Measurements from ENCODE around the gene PRLR. TPM values are rescaled to one million over a fixed set of nuclear protein-coding genes. Genes with fewer than 3 reads are reported as not detected.
"Not testable (repeated sequence)": the region's sequence is repeated elsewhere in the genome, so short reads cannot be mapped to it uniquely, and the experiment has no call there.

The PRLR gene
- total RNA-seq, 1 donor from 2014 or later = 0.93 TPM

GRCh38 chr5:35195472-35195852, 34.8 kb downstream of the PRLR start:
- Mint-ChIP-seq H3K9me3 (ENCODE audit: unreplicated experiment) (no peaks in the 10 kb centered on the region), H3K4me1 (ENCODE audit: low read depth, unreplicated experiment) (peaks cover 6% of the 10 kb centered on the region), H3K27me3 (ENCODE audit: low read depth, unreplicated experiment) (peaks cover 25% of the 10 kb centered on the region), H3K36me3 (ENCODE audit: low read depth, unreplicated experiment) (no peaks in the 10 kb centered on the region), H3K4me3 (ENCODE audit: unreplicated experiment) (no peak overlapping the region), H3K27ac (ENCODE audit: unreplicated experiment) (no peak overlapping the region)
- H4K20me1 ChIP-seq (ENCODE audit: insufficient read depth, low read length) = no peaks in the 10 kb centered on the region
- H3K4me1 ChIP-seq (ENCODE audit: insufficient read depth, low read length) = peaks cover 9% of the 10 kb centered on the region
- no peaks in the 10 kb centered on the region for H3K79me2 ChIP-seq (ENCODE audit: insufficient read depth, low read length)
- no peaks in the 10 kb centered on the region for H3K9me3 ChIP-seq (ENCODE audit: insufficient read depth, low read depth, low read length)
- TF ChIP-seq, protein P1, sequence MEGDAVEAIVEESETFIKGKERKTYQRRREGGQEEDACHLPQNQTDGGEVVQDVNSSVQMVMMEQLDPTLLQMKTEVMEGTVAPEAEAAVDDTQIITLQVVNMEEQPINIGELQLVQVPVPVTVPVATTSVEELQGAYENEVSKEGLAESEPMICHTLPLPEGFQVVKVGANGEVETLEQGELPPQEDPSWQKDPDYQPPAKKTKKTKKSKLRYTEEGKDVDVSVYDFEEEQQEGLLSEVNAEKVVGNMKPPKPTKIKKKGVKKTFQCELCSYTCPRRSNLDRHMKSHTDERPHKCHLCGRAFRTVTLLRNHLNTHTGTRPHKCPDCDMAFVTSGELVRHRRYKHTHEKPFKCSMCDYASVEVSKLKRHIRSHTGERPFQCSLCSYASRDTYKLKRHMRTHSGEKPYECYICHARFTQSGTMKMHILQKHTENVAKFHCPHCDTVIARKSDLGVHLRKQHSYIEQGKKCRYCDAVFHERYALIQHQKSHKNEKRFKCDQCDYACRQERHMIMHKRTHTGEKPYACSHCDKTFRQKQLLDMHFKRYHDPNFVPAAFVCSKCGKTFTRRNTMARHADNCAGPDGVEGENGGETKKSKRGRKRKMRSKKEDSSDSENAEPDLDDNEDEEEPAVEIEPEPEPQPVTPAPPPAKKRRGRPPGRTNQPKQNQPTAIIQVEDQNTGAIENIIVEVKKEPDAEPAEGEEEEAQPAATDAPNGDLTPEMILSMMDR (IDR thresholded peaks at IDR 0.05; ENCODE audit: insufficient read depth, low read depth, low read length) = no peak
- TF ChIP-seq EZH2 (IDR thresholded peaks at IDR 0.05; ENCODE audit: insufficient read depth, low read length) = no peak
- H3K27ac ChIP-seq (ENCODE audit: low read depth, low read length) = no peak overlapping the region
- FAIRE-seq = no peak
- no peak overlapping the region for H3K4me3 ChIP-seq (ENCODE audit: insufficient read depth, low read depth, low read length)
- no peak for DNase-seq (ENCODE audit: low read depth)
- no peak overlapping the region for H3K4me2 ChIP-seq (ENCODE audit: low read length)
- peaks cover 32% of the 10 kb centered on the region for H3K27me3 ChIP-seq (ENCODE audit: insufficient read depth, low read length)
- no peak overlapping the region for H2AFZ ChIP-seq (ENCODE audit: low read depth, low read length)
- H3K9ac ChIP-seq (ENCODE audit: low read length) = no peak overlapping the region
- H3K36me3 ChIP-seq (ENCODE audit: insufficient read depth, low read length) = no peaks in the 10 kb centered on the region

- Histone ChIP-seq H3K27ac (ENCODE audit: low read depth, low read length) (no peak overlapping the region), H2AFZ (ENCODE audit: low read depth, low read length) (no peak overlapping the region), H3K9me3 (ENCODE audit: insufficient read depth, low read depth, low read length) (no peaks in the 10 kb centered on the region), H3K4me1 (ENCODE audit: insufficient read depth, low read length) (peaks cover 9% of the 10 kb centered on the region), H3K4me2 (ENCODE audit: low read length) (no peak overlapping the region), H3K9ac (ENCODE audit: low read length) (no peak overlapping the region), H4K20me1 (ENCODE audit: insufficient read depth, low read length) (no peaks in the 10 kb centered on the region), H3K27me3 (ENCODE audit: insufficient read depth, low read length) (peaks cover 32% of the 10 kb centered on the region), H3K36me3 (ENCODE audit: insufficient read depth, low read length) (no peaks in the 10 kb centered on the region), H3K79me2 (ENCODE audit: insufficient read depth, low read length) (no peaks in the 10 kb centered on the region), H3K4me3 (ENCODE audit: insufficient read depth, low read depth, low read length) (no peak overlapping the region)
- FAIRE-seq (no peak), DNase-seq (ENCODE audit: low read depth) (no peak)
- peaks cover 6% of the 10 kb centered on the region for H3K4me1 Mint-ChIP-seq (ENCODE audit: low read depth, unreplicated experiment)
- no peak overlapping the region for H3K27ac Mint-ChIP-seq (ENCODE audit: unreplicated experiment)
- no peaks in the 10 kb centered on the region for H3K9me3 Mint-ChIP-seq (ENCODE audit: unreplicated experiment)
- no peak overlapping the region for H3K4me3 Mint-ChIP-seq (ENCODE audit: unreplicated experiment)
- no peaks in the 10 kb centered on the region for H3K36me3 Mint-ChIP-seq (ENCODE audit: low read depth, unreplicated experiment)
- peaks cover 25% of the 10 kb centered on the region for H3K27me3 Mint-ChIP-seq (ENCODE audit: low read depth, unreplicated experiment)
- TF ChIP-seq EZH2 (IDR thresholded peaks at IDR 0.05; ENCODE audit: insufficient read depth, low read length) = no peak
- TF ChIP-seq, protein P1 (IDR thresholded peaks at IDR 0.05; ENCODE audit: insufficient read depth, low read depth, low read length) = no peak
Observed at GRCh38 chr5:35194635-35195471, 35.4 kb downstream of the PRLR start.

DNA sequence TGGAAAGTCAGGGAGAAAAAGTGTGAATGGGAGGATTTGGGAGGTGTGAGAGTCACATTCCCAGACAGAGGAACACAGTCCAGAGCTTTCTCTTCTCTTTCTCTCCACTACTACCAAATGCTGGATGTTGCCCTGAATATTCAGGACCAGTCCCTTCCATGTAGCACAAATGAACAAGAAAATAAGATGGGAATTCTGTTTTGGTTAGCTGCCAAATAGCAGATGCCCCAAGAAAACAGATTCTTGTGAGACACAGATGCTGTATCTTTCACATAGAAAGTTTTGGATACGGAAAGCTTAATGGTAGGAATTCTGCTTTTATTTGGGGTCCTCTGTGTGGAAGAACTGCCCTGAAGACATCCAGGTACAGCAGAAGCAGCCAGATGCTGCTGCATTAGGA, 37.8 kb downstream of the PRLR start:
- Histone ChIP-seq H3K9ac (ENCODE audit: low read length) (no peak overlapping the region), H3K4me3 (ENCODE audit: insufficient read depth, low read depth, low read length) (no peak overlapping the region), H3K27ac (ENCODE audit: low read depth, low read length) (no peak overlapping the region), H3K79me2 (ENCODE audit: insufficient read depth, low read length) (no peaks in the 10 kb centered on the region), H3K36me3 (ENCODE audit: insufficient read depth, low read length) (no peaks in the 10 kb centered on the region), H2AFZ (ENCODE audit: low read depth, low read length) (no peak overlapping the region), H3K4me2 (ENCODE audit: low read length) (no peak overlapping the region), H3K27me3 (ENCODE audit: insufficient read depth, low read length) (peaks cover 33% of the 10 kb centered on the region), H4K20me1 (ENCODE audit: insufficient read depth, low read length) (no peaks in the 10 kb centered on the region), H3K9me3 (ENCODE audit: insufficient read depth, low read depth, low read length) (no peaks in the 10 kb centered on the region), H3K4me1 (ENCODE audit: insufficient read depth, low read length) (no peaks in the 10 kb centered on the region)
- DNase-seq (ENCODE audit: low read depth) (no peak), FAIRE-seq (no peak)
- Mint-ChIP-seq H3K27me3 (ENCODE audit: low read depth, unreplicated experiment) (peaks cover 25% of the 10 kb centered on the region), H3K27ac (ENCODE audit: unreplicated experiment) (no peak overlapping the region), H3K9me3 (ENCODE audit: unreplicated experiment) (no peaks in the 10 kb centered on the region), H3K4me1 (ENCODE audit: low read depth, unreplicated experiment) (no peaks in the 10 kb centered on the region), H3K36me3 (ENCODE audit: low read depth, unreplicated experiment) (no peaks in the 10 kb centered on the region), H3K4me3 (ENCODE audit: unreplicated experiment) (no peak overlapping the region)
- TF ChIP-seq EZH2 (IDR thresholded peaks at IDR 0.05; ENCODE audit: insufficient read depth, low read length) = no peak
- TF ChIP-seq, protein P1 (IDR thresholded peaks at IDR 0.05; ENCODE audit: insufficient read depth, low read depth, low read length) = no peak

GRCh38 chr5:35189801-35190200, 40.5 kb downstream of the PRLR start:
- not testable (repeated sequence) for H3K36me3 ChIP-seq (ENCODE audit: insufficient read depth, low read length); FAIRE-seq; H3K4me2 ChIP-seq (ENCODE audit: low read length); H3K79me2 ChIP-seq (ENCODE audit: insufficient read depth, low read length); H3K4me1 ChIP-seq (ENCODE audit: insufficient read depth, low read length); H2AFZ ChIP-seq (ENCODE audit: low read depth, low read length); H3K9me3 ChIP-seq (ENCODE audit: insufficient read depth, low read depth, low read length); H3K9ac ChIP-seq (ENCODE audit: low read length); H4K20me1 ChIP-seq (ENCODE audit: insufficient read depth, low read length); H3K36me3 Mint-ChIP-seq (ENCODE audit: low read depth, unreplicated experiment); H3K4me1 Mint-ChIP-seq (ENCODE audit: low read depth, unreplicated experiment); H3K9me3 Mint-ChIP-seq (ENCODE audit: unreplicated experiment); H3K27ac Mint-ChIP-seq (ENCODE audit: unreplicated experiment); DNase-seq (ENCODE audit: low read depth); H3K4me3 ChIP-seq (ENCODE audit: insufficient read depth, low read depth, low read length); H3K27ac ChIP-seq (ENCODE audit: low read depth, low read length); H3K4me3 Mint-ChIP-seq (ENCODE audit: unreplicated experiment)
- peaks cover 27% of the 10 kb centered on the region for H3K27me3 ChIP-seq (ENCODE audit: insufficient read depth, low read length)
- peaks cover 23% of the 10 kb centered on the region for H3K27me3 Mint-ChIP-seq (ENCODE audit: low read depth, unreplicated experiment)

All from astrocyte (in vitro differentiated cells and primary cell).